GM18867 (cell line): Measurements from ENCODE around the gene MS4A13.
"Not testable (repeated sequence)": the region's sequence is repeated elsewhere in the genome, so short reads cannot be mapped to it uniquely, and the experiment has no call there.

Source experiments
- ATAC-seq: cut with Tn5 transposase; IDR thresholded peaks from one replicate; pipeline ENCODE4 v1.9.1; 2021; ENCODE audit warnings: mild to moderate bottlenecking, moderate library complexity; ENCODE audit not compliant: unreplicated experiment

The MS4A13 gene

GRCh38 chr11:60530454-60531100 lies 15.4 kb downstream of the MS4A13 start:
- ATAC-seq, result no peak

- not testable (repeated sequence) for ATAC-seq
These were observed 17.2 kb downstream of the MS4A13 start for GRCh38 chr11:60532383-60532782.

DNA sequence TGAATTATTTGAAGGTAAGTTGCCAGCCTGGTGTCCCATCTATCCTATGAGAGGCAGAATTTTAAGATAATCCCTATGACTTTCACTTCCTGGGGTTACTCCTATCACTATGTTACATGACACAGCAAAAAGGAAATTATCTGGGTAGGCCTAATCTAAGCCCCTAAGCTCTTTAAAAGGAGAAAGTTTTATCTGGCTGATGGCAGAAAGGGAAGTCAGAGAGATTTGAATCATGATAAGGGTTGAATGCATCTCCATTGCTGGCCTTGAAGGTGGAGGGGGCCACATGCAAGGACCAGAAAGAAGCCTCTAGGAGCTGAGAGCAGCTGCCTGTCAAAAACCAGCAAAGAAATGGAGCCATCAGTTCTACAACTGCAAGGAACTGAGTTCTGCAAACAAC lies 23.4 kb downstream of the MS4A13 start:
- ATAC-seq, result not testable (repeated sequence)

DNA sequence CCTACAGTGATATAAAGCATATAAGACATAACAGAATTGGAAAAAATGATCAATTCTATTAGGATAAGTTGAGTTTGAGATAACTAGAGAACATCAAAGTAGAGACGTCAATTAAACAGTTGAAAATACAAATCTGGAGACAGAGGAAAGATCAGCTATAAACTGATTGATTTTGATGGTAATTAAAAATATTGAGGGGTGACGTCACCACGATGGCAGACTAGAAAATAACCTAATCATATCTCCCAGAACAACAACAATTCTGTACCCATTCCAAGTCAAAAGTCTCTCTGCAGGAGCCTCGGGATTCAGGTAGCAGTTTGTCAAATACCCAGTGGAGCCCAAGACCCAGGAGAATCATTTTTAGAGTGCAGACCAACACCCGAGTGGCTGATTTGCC lies 28.9 kb downstream of the MS4A13 start:
- ATAC-seq, result no peak

DNA sequence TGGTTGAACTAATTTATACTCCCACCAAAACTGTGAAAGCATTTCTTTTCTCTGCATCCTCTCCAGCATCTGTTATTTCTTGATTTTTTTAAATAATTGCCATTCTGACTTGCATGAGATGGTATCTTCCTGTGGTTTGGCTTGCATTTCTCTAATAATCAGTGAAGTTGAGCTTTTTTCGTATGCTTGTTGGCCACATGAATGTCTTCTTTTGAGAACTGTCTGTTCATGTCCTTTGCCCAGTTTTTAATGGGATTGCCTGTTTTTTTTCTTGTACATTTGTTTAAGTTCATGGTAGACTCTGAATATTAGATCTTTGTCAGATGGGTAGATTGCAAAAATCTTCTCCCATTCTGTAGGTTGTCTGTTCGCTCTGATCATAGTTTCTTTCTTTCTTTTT lies 46.1 kb downstream of the MS4A13 start:
- ATAC-seq, result no peak

DNA sequence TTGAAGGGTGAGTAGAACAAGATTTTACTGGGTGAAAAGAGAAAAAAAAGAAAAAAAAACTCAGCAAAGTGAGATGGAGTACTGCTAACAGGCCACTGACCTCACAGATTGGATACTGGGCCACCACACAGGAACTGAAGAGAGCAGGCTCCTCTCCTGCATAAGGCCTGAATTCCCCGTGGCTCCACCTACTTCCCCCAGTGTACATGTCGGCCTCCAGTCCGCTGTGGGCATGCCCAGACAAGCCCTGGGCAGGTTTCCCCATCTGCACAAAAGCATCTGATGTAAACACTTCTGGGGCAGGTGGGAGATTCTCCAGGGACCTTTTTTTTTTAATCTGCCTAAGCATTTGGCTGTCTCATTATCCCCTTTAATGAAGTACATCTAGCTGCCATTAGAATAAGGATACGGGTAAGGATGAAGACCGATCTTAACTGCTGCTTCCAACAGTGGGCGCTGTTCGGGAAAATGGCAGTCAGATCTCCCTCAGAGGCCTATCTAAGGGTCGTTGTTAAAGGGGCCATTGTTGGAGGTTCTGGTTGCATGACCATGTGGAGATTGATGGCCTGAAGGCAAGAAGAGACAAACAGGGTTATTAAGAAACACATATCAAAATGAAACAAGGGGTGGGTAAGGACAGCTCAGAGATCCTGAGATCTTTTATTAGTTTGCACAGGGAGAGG lies 48.5 kb downstream of the MS4A13 start:
- ATAC-seq, result no peak

DNA sequence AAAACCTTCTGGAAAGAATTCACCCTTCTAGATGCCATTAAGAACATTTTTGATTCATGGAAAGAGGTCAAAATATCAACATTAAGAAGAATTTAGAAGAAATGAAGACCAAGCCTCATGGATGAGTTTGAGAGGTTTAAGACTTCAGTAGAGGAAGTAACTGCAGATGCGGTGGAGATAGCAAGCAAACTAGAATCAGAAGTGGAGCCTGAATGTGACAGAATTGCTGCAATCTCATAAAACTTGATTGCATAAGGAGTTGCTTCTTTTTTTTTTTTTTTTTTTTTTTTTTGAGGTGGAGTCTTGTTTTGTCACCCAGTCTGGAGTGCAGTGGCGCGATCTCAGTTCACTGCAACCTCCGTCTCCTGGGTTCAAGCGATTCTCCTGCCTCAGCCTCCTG lies 51.6 kb downstream of the MS4A13 start:
- ATAC-seq, result no peak

GRCh38 chr11:60570970-60571369 lies 55.8 kb downstream of the MS4A13 start:
- peak; percentile 49 for ATAC-seq

- no peak for ATAC-seq
These were observed 74.4 kb downstream of the MS4A13 start for GRCh38 chr11:60589611-60590010.
